Progenitor cell of endocrine pancreas (in vitro differentiated cells): ENCODE data around the gene TEX19. TPM values are rescaled to one million over a fixed set of nuclear protein-coding genes. Genes with fewer than 3 reads are reported as not detected.
"Not testable (repeated sequence)": the region's sequence is repeated elsewhere in the genome, so short reads cannot be mapped to it uniquely, and the experiment has no call there.

Experiments
- DNase-seq: peaks from one replicate; pipeline ENCODE4 v3.0.0; 2021; ENCODE audit warnings: low spot score; ENCODE audit not compliant: unreplicated experiment
- H3K27ac Mint-ChIP-seq: 2 replicates; pipeline ENCODE4 v1.8.0; 2021; ENCODE audit warnings: mild to moderate bottlenecking, moderate library complexity, mixed read lengths
- H3K27me3 Mint-ChIP-seq: 2 replicates; pipeline ENCODE4 v1.8.0; 2021; ENCODE audit warnings: mixed read lengths
- H3K36me3 Mint-ChIP-seq: 2 replicates; pipeline ENCODE4 v1.8.0; 2022; ENCODE audit warnings: mixed read lengths; ENCODE audit not compliant: insufficient read depth
- H3K4me1 Mint-ChIP-seq: 2 replicates; pipeline ENCODE4 v1.8.0; 2021; ENCODE audit warnings: low read depth, mixed read lengths
- H3K4me3 Mint-ChIP-seq: 2 replicates; pipeline ENCODE4 v1.8.0; 2021; ENCODE audit warnings: low read depth, mild to moderate bottlenecking, moderate library complexity, mixed read lengths
- H3K9me3 Mint-ChIP-seq: 2 replicates; pipeline ENCODE4 v1.8.0; 2021; ENCODE audit warnings: low read depth, mixed read lengths
- total RNA-seq: library from RNA; stranded (reverse); gene quantifications from 2 replicates; pipeline ENCODE4 v1.2.1, GENCODE V29; 2021
- TF ChIP-seq, protein P1 (sequence below): fragments of 200-600 bp; sonication (generic); IDR thresholded peaks from one replicate; pipeline ENCODE4 v1.5.0; 2021; ENCODE audit warnings: antibody characterized with exemption, mild to moderate bottlenecking; ENCODE audit not compliant: unreplicated experiment

TEX19 gene
- total RNA-seq, 1 donor from 2014 or later: not detected

DNA sequence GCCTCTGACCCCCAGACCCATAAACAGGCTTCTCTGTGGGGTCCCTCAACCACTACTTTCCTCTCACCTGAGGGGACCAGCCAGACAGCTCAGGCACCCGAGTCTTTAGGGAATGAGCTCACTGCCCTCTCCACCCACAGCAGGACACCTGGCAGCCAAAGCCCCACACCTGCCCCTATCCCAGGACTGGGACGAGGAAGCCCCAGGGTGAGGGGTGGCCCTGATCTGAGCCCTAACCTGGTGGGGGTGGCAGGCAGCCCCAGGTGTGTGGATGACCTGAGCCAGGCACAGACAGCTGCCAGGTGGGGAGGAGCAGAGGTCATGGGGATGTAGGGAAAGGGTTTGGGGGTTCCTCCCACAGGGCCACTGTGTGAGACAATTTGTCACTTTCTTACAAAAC lies 1.7 kb upstream of the TEX19 start:
- TF ChIP-seq, protein P1, sequence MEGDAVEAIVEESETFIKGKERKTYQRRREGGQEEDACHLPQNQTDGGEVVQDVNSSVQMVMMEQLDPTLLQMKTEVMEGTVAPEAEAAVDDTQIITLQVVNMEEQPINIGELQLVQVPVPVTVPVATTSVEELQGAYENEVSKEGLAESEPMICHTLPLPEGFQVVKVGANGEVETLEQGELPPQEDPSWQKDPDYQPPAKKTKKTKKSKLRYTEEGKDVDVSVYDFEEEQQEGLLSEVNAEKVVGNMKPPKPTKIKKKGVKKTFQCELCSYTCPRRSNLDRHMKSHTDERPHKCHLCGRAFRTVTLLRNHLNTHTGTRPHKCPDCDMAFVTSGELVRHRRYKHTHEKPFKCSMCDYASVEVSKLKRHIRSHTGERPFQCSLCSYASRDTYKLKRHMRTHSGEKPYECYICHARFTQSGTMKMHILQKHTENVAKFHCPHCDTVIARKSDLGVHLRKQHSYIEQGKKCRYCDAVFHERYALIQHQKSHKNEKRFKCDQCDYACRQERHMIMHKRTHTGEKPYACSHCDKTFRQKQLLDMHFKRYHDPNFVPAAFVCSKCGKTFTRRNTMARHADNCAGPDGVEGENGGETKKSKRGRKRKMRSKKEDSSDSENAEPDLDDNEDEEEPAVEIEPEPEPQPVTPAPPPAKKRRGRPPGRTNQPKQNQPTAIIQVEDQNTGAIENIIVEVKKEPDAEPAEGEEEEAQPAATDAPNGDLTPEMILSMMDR: no peak
- Mint-ChIP-seq H3K27me3 (peaks cover 17% of the 10 kb centered on the region), H3K4me1 (peaks cover 4% of the 10 kb centered on the region), H3K36me3 (no peaks in the 10 kb centered on the region), H3K4me3 (no peak overlapping the region), H3K9me3 (no peaks in the 10 kb centered on the region), H3K27ac (no peak overlapping the region)
- DNase-seq: no peak

DNA sequence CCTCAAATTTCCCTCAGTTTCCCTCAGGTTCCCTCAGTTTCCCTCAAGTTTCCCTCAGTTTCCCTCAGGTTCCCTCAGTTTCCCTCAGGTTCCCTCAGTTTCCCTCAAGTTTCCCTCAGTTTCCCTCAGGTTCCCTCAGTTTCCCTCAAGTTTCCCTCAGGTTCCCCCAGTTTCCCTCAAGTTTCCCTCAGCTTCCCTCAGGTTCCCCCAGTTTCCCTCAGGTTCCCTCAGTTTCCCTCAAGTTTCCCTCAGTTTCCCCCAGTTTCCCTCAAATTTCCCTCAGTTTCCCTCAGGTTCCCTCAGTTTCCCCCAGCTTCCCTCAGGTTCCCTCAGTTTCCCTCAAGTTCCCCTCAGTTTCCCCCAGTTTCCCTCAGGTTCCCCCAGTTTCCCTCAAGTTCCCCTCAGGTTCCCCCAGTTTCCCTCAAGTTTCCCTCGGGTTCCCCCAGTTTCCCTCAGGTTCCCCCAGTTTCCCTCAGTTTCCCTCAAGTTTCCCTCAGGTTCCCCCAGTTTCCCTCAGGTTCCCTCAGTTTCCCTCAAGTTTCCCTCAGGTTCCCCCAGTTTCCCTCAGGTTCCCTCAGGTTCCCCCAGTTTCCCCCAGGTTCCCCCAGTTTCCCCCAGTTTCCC lies 516 bp downstream of the TEX19 start:
- DNase-seq, H3K36me3 Mint-ChIP-seq, H3K9me3 Mint-ChIP-seq, H3K4me1 Mint-ChIP-seq, H3K27ac Mint-ChIP-seq, H3K4me3 Mint-ChIP-seq: not testable (repeated sequence)
- peaks cover 23% of the 10 kb centered on the region for H3K27me3 Mint-ChIP-seq

DNA sequence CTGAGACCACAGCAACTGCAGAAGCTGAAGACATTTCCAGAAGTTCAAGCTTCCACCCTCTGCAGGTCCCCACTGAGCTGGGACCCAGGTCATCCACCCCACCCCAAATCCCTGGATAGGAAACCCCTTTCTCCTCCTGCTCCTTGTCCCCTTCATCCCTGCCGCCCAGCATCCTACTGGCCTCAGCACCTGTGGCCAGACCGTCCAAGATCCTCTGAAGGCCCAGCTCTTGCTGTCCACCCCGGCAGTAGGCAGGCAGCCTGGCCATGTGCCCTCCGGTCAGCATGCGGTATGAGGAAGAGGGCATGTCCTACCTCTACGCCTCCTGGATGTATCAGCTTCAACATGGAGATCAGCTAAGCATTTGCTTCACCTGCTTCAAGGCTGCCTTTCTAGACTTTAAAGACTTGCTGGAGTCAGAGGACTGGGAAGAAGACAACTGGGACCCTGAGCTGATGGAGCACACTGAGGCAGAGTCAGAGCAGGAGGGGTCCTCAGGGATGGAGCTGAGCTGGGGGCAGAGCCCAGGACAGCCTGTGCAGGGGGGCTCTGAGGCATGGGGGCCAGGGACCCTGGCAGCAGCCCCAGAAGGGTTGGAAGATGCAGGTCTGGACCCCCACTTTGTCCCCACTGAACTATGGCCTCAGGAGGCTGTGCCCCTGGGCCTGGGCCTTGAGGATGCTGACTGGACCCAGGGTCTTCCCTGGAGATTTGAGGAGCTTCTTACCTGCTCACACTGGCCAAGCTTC lies 3.0 kb downstream of the TEX19 start:
- no peak for DNase-seq
- TF ChIP-seq, protein P1: no peak
- no peaks in the 10 kb centered on the region for H3K9me3 Mint-ChIP-seq
- H3K27me3 Mint-ChIP-seq: peaks cover 26% of the 10 kb centered on the region
- no peak overlapping the region for H3K27ac Mint-ChIP-seq
- no peaks in the 10 kb centered on the region for H3K36me3 Mint-ChIP-seq
- no peak overlapping the region for H3K4me3 Mint-ChIP-seq
- peaks cover under 1% of the 10 kb centered on the region for H3K4me1 Mint-ChIP-seq

DNA sequence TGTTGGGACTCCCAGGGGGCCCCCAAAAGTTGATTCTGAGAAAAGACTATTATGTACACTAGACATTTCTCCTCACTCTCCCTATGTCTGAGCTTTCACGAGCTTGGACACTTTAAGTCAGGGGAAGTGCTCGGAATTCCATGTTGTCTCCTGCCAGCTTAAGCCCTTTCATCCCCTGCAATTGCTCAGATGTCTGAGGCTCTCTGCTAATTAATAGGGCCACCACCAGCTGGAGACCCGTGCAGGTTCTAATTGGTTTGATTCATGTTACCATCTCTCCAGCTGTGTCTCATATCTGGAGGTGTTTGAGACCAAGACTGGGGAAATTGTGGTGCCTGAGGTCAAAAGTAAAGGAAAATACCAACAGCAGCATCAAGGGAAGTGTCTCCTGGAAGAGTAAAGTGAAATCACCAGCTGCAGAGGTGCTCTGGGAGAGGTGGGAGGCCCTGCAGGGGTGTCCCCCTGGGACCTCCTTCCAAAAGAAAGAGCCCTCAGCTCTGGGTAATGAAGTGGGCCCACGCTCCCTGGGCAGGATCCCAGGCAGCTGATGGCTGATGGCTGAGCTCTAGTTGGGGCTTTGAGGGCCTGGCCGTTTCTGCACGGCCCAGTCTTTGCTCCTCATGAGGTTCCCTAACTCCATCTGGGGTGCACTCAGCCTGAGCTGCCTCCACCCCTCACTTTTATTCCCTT lies 6.7 kb downstream of the TEX19 start:
- TF ChIP-seq, protein P1: no peak
- H3K9me3 Mint-ChIP-seq: no peaks in the 10 kb centered on the region
- no peak overlapping the region for H3K27ac Mint-ChIP-seq
- H3K4me1 Mint-ChIP-seq: peaks cover 7% of the 10 kb centered on the region
- H3K27me3 Mint-ChIP-seq: peaks cover 31% of the 10 kb centered on the region
- no peak overlapping the region for H3K4me3 Mint-ChIP-seq
- no peaks in the 10 kb centered on the region for H3K36me3 Mint-ChIP-seq
- no peak for DNase-seq

DNA sequence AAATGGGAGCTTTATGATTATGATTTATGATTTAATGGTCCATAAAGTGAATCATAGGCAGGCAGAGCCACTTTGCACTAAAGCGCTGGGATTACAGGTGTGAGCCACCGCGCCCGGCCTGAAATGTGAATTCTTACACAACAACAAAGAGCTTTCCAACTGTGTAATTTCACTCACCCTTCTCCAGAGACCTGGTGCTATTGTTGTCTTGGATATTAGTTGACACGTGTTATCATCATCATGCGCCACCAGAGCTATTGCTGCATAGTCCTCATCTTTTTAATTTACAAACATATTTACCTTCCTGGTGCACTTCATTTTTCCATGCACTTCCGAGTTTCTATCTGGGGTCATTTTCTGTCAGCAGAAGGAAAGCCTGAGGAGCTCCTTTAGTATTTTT lies 7.7 kb downstream of the TEX19 start:
- DNase-seq: no peak
- Mint-ChIP-seq H3K4me3 (no peak overlapping the region), H3K9me3 (no peaks in the 10 kb centered on the region), H3K27me3 (peaks cover 35% of the 10 kb centered on the region), H3K4me1 (peaks cover 7% of the 10 kb centered on the region), H3K36me3 (no peaks in the 10 kb centered on the region), H3K27ac (no peak overlapping the region)
- TF ChIP-seq, protein P1: no peak
